GM18526 (cell line): ENCODE data around the gene CDKN2A.
A peak's percentile ranks its signal among the peaks of the same experiment; 100 is the strongest.

Experiments
- POLR2A ChIP-seq: IDR thresholded peaks from 3 replicates; pipeline ENCODE4 v1.6.1; 2011; ENCODE audit not compliant: insufficient read length; ENCODE audit errors: extremely low read depth

Gene CDKN2A

GRCh38 chr9:21994556-21995005 lies 389 bp upstream of the CDKN2A start, which contains the start of gene CDKN2B-AS1:
CDKN2B-AS1 (plus strand) TSS chr9:21994791.
- TF ChIP-seq POLR2A: peak; percentile 12

GRCh38 chr9:21993007-21993406 lies 1.2 kb downstream of the CDKN2A start:
- TF ChIP-seq POLR2A: no peak

- TF ChIP-seq POLR2A: no peak
These were observed 2.9 kb downstream of the CDKN2A start for GRCh38 chr9:21991072-21991959.

- no peak for TF ChIP-seq POLR2A
These were observed 4.6 kb downstream of the CDKN2A start for GRCh38 chr9:21989440-21990189.

- TF ChIP-seq POLR2A: no peak
These were observed 5.9 kb downstream of the CDKN2A start for GRCh38 chr9:21988056-21988990.

- no peak for TF ChIP-seq POLR2A
These were observed 8.1 kb downstream of the CDKN2A start for GRCh38 chr9:21985964-21986667.

DNA sequence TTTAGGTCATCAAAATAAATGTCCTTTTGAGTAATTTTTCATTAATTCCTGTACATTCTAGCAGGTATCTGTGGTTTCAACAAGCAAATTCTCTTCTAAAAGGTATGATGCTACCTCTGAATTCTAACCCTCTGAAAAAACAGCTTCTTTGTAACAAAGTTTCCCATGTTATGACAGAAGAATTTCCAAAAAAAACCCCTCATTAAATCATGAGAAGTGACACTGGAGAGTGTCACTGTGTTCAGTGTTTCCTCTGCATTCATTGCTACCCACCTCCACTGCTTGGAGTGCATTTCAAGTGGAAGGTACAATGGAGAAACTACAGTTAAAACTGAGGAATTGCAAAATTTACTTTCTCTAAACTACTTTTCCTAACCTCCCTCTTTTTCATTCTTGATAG lies 10.1 kb downstream of the CDKN2A start:
- TF ChIP-seq POLR2A: no peak

DNA sequence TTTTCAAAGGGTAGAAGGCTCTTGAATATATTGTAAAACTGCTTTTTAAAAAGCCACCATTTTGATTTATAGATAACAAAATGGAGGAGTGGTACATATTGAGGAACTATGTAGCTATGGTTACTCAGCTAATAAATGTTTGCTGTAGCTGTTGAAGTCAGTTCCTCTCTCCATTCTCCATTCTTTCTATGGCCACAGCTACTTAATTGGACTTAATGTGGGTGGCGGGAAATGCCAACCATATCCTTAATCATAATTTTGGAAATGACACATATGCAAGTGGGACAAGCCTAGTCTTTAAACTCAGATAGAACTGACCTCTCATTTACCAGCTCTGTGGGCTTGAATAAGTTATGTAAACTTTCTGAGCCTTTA lies 10.6 kb downstream of the CDKN2A start:
- TF ChIP-seq POLR2A: no peak

DNA sequence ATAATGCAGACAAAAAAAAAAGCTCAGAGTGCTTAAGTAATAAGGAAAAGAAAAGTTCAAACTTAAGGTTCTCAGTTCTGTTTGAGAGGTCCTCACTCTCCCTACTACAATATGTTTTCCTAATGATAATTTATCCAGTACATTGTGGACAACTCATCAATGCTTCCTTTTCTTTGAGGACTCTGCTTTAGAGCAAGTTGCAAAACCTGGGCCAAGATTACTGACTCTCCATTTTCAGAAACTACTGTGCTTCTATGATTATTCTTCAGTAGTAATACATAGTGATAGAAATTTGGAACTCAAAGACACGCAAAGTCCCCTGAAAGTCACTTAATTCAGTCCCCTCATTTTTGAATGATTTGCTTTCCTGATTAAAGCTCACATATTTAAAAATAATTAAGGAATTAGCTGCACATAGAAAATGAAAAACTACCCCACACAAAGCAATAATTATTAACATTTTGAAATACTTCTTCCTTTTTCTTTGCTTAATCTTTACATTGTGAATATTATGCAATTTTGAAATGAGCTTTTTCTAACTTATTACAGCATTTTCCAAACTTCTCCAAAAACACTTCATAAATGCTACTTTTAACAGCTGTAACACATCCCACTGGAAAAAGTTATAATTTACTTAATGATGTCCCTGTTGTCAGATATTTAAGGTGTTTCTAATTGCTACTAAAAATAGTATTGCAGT lies 11.2 kb downstream of the CDKN2A start:
- no peak for TF ChIP-seq POLR2A

DNA sequence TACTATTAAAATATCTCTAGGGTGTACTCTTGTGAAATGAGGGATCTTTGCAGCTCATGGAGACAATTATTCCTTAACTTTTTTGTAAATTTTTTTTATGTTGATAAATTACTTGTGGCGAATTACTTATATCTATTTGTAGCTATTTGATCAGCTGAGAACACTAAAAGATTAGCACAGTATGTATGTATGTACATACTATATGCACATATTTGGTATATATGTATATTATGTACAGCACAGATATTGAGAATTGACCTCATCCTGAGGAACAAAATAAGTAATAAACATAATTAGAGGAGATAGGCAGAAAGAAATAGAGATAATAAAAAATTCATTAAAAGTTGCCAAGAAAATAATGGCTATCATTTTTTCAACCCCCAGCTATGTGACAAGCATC lies 11.8 kb downstream of the CDKN2A start:
- no peak for TF ChIP-seq POLR2A

- TF ChIP-seq POLR2A: no peak
These were observed 17.8 kb downstream of the CDKN2A start for GRCh38 chr9:21976334-21976875.

DNA sequence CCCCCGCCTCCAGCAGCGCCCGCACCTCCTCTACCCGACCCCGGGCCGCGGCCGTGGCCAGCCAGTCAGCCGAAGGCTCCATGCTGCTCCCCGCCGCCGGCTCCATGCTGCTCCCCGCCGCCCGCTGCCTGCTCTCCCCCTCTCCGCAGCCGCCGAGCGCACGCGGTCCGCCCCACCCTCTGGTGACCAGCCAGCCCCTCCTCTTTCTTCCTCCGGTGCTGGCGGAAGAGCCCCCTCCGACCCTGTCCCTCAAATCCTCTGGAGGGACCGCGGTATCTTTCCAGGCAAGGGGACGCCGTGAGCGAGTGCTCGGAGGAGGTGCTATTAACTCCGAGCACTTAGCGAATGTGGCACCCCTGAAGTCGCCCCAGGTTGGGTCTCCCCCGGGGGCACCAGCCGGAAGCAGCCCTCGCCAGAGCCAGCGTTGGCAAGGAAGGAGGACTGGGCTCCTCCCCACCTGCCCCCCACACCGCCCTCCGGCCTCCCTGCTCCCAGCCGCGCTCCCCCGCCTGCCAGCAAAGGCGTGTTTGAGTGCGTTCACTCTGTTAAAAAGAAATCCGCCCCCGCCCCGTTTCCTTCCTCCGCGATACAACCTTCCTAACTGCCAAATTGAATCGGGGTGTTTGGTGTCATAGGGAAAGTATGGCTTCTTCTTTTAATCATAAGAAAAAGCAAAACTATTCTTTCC lies 19.3 kb downstream of the CDKN2A start:
- peak; percentile 40 for TF ChIP-seq POLR2A

GRCh38 chr9:21974343-21974721 lies 19.9 kb downstream of the CDKN2A start:
- TF ChIP-seq POLR2A: no peak
